Measurements from ENCODE around the gene SBF2.

SBF2 gene

DNA sequence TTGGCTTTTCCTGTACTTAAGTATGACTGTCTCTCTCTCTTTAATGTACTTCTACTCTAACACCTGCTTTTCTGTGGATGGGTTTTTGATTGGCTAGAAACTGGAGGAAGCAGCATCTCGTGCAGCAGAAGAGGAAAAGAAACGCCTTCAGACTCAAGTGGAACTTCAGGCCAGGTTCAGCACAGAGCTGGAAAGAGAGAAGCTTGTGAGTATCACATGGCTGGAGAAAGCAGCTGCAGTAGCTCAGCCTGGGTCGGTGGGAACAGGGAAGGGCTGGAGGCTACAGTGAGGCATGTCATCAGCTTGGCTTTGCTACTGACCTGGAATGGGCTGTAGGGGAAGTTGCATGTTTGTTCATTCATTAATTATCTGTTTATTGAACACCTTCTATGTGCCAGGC is 555.9 kb downstream of the SBF2 start:
- no peak for DNase-seq

DNA sequence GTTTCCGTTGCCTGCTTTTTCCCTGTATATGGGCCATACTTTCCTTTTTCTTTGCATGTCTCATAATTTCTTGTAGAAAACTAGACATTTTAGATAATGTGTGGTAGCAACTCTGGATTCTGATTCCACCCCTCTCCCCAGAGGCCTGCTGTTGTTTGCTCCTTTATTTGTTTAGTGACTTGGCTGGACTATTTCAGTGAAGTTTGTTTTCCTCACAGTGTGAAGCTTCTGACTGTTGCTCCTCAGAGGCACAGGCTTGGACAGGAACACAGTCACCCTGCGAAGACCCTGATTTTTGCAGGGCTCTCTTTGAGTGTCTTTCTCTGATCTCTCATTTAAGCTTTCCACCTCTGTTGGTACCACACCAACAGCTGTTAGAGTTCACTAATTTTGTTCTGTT is 557.7 kb downstream of the SBF2 start:
- no peak for DNase-seq

DNA sequence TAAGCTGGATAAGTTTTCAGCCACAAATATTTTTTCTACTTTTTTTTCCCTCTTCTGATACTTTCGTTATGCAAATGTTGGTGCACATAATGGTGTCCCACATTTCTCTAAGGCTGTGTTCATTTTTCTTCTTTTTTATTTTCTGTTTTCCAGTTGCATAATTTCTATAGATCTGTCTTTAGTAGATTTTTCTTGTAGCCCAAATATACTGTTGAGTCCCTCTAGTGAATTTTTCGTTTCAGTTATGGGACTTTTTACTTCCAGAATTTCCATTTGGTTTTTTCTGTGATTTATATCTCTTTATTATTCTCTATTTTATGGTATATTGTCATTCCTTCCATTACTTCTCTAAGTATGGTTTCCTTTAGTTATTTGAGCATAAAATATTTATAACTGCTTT is 558.1 kb downstream of the SBF2 start:
- no peak for DNase-seq

DNA sequence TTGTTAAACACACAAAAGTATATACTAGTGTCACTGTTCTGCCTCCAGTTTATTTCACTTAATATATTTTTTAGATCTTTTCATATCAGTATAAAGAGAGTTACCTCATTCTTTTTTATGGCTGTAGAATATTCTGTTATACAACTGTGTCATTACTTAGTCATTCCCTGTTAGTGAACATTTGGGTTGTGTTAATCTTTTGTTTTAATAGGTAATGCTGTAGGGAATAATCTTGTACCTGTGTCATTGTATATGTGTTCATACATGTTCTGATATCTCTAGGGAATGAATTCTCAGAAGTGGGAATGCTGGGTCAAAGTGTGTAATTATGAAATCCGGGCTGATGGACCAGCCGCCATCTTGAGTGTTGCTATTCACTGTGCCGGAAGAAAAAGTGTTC is 558.8 kb downstream of the SBF2 start:
- DNase-seq = no peak

DNA sequence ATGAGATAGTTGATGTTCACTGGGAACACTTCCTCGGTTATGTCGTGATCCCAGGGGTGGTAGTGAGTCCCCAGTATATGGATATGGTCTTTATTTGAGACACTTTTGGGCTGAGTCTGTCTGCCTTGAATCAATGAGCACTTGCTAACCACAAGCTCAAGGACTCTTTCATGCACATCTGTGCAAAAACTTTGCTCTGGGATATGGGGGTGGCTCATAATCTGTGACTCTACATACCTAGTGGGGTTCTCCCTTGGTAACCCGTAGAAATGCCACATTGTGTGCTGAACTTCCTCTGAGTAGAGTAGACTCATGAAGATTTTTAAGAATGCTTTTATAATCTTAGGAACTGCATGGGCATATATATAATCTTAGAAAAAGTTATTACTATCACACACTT is 560.8 kb downstream of the SBF2 start:
- DNase-seq = no peak

DNA sequence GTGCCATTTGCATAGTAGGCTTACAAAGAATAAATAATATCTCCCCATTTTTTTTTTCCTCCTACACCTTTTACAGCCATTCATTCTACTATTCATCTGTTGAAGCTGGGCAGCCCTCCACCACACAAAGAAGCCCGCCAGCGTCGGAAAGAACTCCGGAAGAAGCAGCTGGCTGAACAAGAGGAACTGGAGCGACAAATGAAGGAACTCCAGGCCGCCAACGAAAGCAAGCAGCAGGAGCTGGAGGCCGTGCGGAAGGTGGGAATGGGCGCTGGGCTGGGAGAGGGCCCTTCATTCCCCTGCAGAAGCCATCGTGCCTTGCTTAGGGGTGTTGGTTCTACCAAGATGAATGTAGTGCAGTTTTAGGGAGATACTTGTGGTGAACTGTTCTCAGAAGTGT is 561.6 kb downstream of the SBF2 start:
- DNase-seq = no peak

DNA sequence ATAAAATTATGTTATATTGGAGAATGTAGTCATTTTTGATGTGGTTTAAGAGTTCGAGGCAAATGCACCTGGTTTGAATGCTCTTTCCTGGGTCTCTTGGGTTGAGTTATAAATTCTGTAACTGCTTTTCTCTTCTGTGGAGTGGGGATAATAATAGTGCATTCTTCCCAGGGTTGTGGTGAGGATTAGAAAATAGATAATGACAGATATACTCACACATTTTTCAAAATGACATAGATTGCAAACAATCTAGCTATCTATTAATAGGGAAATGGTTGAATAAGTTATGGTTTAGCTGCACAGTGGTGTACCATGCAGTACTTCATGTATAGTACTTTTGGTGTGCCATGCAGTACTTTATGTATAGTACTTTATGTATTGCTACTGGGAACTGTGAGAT is 562.8 kb downstream of the SBF2 start:
- no peak for DNase-seq
